NB4 (cell line): ENCODE measurements around the gene ACSL6.

Experiments used
- POLR2A ChIP-seq: IDR thresholded peaks from 2 replicates; pipeline ENCODE4 v1.6.1; 2011; ENCODE audit warnings: mild to moderate bottlenecking; ENCODE audit not compliant: insufficient read length; ENCODE audit errors: extremely low read depth
- TF ChIP-seq, protein P1 (sequence below): IDR thresholded peaks from one replicate; pipeline ENCODE4 v1.5.1; 2012; ENCODE audit warnings: low read depth, low read length

DNA sequence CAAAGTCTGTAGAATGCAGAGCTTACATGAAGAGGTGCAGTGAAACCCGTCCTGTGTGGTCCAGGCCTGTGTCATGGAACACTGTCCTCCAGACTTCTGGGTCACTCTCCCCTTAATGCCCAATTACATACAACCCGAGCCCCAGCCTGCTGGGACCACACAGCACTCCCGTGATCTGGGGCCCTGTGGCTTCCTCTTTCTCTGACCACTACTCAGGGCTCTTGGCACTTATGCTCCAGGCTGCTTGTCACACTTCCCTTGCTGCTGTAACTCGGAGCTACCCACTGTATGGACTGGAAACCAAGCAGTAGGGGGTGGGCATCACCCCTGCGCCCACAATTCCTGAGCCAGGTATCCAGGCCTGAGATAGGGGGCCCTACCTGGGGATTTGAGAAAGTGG, 38.7 kb upstream of the ACSL6 start:
- TF ChIP-seq, protein P1, sequence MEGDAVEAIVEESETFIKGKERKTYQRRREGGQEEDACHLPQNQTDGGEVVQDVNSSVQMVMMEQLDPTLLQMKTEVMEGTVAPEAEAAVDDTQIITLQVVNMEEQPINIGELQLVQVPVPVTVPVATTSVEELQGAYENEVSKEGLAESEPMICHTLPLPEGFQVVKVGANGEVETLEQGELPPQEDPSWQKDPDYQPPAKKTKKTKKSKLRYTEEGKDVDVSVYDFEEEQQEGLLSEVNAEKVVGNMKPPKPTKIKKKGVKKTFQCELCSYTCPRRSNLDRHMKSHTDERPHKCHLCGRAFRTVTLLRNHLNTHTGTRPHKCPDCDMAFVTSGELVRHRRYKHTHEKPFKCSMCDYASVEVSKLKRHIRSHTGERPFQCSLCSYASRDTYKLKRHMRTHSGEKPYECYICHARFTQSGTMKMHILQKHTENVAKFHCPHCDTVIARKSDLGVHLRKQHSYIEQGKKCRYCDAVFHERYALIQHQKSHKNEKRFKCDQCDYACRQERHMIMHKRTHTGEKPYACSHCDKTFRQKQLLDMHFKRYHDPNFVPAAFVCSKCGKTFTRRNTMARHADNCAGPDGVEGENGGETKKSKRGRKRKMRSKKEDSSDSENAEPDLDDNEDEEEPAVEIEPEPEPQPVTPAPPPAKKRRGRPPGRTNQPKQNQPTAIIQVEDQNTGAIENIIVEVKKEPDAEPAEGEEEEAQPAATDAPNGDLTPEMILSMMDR = no peak
- TF ChIP-seq POLR2A = no peak
